Measurements from ENCODE around the gene ZNF749.

GRCh38 chr19:57443121-57443696, 8.1 kb downstream of the ZNF749 start:
- TF ChIP-seq CTCF (IDR thresholded peaks at IDR 0.05) (no peak), POLR2A (IDR thresholded peaks at IDR 0.05) (no peak)

All from thyroid gland (tissue), 4 donors.